ENCODE measurements around the gene NSUN6.
"Not testable (repeated sequence)": the region's sequence is repeated elsewhere in the genome, so short reads cannot be mapped to it uniquely, and the experiment has no call there.

Gene NSUN6

DNA sequence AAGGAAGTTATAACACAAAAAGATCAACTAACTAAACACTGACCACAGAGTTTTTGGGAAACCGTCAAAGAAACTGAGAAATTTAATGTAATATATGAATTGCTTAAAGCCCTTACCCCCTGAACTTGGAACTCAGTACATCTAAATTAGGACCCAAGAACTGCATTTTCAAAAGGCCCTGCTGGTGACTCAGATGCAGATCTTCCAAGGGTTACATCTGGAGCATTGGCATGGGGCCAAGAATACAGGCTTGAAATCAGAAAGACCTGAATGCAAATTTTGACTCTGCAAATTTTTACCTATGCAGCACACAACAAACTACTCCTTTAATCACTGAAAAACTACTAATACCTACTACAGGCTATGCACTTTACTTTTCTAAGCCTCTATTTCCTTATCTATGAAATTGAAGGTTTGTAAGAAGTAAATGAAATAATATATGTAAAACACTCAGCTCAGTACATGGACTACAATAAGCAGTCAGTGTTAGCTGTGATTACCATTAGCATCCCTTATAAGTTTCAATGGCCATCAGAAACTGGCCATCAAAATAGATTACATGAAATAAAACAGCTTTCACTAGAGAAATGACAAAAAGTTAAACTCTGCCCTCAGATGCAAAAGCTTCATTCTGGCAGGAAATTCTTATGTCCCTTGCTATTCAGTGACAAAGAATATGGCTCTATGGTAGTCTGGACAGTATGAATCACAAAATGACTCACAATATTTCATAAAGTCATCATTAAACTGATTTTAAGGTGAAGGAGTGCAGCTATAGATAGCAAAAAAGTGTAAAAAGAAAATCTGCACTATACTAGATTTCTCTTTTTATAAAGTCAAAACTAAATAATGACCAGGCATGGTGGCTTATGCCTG lies 43.6 kb downstream of the NSUN6 start:
- peak; percentile 35 for DNase-seq

DNA sequence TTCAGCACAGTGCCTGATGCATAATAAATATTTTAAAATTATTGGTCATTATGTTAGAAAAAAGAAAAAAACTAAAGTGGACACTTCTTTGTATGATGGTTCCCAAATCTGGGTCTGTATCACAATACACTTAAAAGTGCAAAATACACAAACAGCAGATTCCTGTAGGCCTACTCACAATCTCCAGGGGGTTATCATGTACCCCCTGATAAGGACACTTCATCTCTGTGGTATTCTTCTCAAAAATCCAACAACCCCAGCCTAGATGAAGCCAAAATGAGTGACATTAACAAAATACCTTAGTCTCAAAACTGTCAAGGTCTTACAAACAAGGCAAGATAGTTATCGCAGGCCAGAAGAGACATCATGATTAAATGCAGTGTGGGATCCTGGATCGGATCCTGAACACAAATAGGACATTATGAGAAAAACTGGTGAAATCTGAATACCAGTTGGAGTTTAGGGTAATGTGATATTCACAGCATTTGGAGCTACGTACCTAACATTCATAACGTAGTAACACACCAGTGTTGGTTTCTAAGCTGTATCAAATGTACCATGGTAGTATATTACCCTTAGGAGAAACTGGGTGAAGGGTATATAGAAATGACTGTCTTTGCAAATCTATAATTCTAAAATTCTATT lies 45.2 kb downstream of the NSUN6 start:
- no peak for DNase-seq

DNA sequence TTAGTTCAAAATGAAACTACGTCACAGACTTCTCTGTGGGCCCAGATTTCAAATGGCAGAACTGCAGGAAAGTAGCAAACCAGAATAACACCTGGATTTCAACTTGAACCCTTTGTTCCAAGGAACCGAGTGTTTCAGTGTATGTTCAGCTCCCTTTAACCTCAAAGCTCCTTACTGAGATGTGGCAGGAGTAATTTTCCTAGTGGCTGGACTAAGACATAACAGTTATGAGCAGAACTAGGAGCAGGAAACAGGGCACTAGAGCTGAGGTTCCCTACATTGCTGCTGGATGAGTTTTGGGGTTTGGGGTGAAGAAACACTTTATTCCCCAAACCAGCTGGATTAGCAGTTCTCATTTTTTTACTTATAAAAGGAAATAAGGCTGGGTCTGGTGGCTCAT lies 50.1 kb downstream of the NSUN6 start:
- no peak for DNase-seq

DNA sequence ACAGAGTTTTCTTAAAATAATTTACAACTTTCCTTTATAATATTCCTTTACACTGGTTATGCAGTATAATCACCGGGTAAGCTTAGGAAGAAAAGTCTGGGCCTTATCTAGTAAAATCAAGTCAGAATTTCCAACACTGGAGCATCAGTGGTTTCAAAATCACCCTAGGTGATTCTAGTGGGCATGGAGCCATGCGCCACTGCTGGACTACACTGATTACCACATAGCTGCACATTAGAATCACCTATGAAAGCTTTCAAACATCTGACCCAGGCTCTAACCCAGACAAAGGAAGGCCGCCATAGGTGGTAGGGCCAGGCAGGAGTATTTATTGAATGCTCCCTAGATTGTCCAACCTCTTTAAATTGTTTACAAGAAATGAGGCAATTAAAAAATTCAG lies 52.0 kb downstream of the NSUN6 start:
- no peak for DNase-seq

DNA sequence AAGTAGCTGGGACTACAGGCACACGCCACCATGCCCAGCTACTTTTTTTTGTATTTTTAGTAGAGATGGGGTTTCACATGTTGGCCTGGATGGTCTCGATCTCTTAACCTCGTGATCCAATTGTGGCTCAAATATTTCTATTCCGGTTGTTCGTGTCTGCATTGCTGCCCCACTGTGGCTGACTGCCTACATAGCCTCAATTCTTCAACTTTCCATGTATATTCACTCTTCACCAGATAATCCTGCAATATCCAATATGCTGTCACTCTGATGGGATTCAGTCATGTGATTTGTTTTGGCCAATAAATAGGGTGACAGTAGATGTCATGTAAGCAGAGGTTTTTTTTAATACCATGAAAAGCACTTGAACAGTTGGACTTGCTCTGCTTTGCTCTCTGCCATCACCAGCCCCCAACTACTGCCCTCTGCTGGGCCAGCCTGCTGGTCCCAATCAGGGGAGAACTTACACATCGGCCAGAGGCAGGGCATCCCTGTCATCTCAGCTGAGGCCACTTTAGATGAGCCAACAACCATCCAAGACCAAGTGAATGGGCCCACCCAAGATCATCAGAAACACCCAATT lies 56.7 kb downstream of the NSUN6 start:
- no peak for DNase-seq

GRCh38 chr10:18591141-18591540 lies 60.2 kb downstream of the NSUN6 start:
- DNase-seq, result not testable (repeated sequence)

- DNase-seq, result not testable (repeated sequence)
These were observed 64.8 kb downstream of the NSUN6 start for GRCh38 chr10:18586637-18587036.

DNA sequence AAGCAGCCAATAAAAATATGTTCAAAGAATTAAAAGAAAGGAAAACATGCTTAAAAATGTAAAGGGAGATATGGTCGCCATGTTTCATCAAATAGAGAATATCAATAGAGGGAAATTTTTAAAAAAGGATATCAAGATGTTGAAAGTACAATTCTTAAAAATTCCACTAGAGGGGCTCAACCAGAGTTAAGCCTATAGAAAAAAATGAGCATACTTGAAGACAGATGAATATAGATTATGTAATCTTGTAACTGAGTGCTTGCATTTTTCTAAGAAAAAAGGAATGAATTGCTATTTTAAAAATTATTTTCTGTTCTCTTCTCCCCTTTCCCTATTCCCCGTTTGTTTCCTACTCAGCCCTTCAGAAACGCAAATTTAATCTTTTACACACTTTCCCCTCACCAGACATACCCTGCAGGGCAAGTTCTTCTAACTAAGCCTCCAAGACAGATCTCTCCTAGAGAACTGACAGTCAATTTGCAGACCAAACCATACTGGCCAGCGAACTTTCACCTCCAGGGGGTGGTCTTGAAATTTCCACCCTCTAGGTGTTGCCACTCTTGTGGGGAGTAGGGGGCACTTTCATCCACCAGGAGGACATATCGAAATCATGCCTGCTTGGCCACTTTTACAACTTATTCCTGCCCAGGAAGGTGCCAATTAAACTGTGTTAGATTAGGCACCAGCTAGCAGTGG lies 67.7 kb downstream of the NSUN6 start:
- DNase-seq, result no peak

DNA sequence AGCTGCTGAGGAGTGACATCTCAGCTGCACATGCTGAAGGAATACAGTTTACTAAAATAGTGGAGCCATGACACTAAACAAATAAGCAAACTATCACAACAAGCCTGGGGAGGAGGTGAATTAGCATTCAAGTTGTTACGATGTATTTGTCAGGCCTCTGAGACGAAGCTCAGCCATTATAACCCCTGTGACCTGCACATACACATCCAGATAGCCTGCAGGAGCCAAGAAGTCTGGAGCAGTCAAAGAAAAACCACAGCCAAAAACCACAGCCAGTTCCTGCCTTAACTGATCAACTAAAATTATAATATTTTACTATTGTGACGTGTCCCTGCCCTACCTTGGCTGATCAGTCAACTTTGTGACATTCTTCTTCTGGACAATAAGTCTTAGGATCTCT lies 68.6 kb downstream of the NSUN6 start:
- no peak for DNase-seq

DNA sequence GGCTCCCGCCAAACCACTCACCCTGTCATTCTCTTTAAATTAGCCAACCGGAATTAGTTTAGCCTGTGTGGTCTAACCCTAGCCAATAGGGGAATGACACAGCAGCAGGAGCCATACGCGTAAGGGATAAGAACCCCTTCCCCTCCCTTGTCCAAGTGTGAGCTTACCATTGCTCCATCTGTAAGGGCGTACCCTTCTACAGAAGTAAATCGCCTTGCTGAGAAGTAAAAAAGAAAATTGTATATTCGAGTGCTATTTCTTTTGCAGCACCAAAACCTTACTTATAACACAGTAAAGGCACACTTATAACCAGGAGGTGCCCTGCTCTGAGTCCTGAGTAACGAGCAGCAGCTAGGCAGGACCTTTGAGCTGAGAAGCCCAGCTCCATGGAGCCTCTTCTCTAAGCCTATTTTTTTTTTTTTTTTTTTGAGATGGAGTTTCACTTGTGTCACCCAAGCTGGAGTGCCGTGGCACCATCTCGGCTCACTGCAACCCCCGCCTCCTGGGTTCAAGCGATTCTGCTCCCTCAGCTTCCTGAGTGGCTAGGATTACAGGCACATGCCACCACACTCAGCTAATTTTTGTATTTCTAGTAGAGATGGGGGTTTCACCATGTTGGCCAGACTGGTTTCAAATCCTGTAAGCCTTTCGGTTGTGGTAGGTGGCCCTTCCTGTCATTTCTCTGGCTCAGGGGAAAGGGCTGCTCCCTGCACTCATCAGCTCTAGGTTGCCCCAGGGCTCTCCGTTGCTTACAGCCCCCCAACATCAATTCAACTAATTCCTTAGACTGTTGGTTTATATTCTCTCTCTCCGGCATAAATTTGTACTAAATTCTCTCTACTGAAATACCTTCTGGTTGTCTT lies 73.3 kb downstream of the NSUN6 start:
- DNase-seq, result no peak

DNA sequence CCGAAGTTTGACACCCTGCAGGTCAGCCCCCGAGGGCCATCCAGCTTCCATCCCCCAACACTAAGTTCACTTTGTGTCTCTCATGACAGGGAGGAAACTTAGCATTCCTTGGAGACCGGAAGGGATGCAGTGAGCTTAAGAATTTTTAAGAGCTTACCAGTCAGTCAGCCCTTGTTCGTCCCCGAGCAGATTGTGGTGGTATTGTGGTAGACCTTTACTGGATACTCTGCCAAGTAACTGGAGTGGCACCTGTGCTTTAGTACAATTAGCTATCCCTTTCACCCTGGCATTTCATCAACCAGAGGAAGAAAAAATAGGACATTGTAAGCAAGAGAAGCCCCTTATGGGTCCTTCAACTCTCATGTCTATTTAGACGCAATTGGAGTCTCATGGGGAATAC lies 74.8 kb downstream of the NSUN6 start:
- no peak for DNase-seq

DNA sequence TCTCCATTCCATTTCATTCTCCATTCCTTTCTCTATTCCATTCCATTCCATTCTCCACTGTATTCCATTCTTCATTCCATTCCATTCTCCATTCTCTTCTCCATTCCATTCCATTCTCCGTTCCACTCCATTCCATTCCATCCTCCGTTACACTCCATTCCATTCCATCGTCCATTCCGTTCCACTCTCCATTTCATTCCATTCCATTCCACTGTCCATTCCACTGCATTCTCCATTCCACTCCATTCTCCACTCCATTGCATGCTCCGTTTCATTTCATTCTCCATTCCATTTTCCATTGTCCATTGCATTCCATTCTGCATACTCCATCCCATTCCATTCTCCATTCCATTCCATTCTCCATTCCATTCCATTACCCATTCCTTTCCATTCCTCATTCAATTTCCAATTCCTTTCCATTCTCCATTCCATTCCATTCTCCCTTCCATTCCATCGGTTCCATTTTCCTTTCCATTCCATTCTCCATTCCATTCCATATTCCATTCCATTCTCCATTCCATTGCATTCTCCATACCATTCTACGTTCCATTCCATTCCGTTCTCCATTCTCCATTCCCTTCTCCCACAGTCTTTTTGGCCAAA lies 78.3 kb downstream of the NSUN6 start:
- no peak for DNase-seq

DNA sequence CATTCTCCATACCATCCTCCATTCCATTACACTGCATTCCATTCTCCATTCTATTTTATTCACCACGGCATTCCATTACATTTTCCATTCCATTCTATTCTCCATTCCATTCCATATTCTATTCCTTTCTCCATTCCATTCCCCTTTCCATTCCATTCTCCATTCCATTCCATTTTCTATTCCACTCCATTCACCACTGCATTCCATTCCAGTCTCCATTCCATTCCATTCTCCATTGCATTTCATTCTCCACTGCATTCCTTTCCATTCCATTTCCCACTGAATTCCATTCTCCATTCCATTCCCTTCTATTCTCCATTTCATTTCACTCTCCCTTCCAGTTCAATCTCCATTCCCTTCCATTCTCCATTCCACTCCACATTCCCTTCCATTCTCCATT lies 79.6 kb downstream of the NSUN6 start:
- no peak for DNase-seq

DNA sequence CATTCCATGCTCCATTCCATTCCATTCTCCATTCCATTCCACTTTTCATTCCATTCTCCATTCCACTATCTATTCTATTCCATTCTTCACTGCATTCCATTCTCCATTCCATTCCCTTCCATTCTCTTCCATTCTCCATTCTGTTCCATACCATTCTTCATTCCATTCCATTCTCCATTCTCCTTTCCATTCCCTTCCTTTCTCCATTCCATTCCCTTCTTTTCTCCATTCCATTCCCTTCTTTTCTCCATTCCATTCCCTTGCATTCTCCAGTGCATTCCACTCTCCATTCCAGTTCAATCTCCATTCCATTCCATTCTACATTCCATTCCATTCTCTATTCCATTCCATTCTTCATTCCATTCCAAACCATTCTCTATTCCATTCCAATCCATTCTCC lies 80.3 kb downstream of the NSUN6 start:
- no peak for DNase-seq

GRCh38 chr10:18570386-18570785 lies 81.0 kb downstream of the NSUN6 start:
- not testable (repeated sequence) for DNase-seq

DNA sequence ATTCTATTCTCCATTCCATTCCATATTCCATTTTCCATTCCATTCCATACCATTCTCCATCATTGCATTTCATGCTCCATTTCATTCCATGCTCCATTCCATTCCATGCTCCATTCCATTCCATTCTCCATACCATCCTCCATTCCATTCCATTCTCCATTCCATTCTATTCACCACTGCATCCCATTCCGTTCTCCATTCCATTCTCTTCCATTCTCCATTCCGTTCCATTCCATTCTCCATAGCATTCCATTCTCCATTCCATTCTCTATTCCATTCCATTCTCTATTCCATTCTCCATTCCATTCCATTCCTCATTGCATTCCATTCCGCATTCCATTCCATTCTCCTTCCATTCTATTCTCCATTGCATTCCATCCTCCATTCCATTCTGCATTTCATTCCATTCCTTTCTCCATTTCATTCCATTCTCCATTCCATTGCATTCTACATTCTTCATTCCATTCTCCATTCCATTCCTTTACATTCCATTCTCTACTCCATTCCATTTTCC lies 84.0 kb downstream of the NSUN6 start:
- no peak for DNase-seq

DNA sequence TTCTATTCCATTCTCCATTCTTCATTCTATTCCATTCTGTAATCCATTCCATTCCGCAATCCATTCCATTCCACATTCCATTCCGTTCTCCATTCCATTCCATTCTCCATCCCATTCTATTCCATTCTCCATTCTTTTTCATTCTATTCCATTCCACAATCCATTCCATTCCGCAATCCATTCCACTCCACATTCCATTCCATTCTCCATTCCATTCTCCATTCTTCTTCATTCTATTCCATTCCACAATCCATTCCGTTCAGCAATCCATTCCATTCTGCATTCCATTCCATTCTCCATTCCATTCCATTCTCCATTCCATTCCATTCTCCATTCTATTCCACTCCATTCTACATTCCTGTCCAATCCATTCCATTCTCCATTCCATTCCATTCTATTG lies 85.2 kb downstream of the NSUN6 start:
- no peak for DNase-seq

- no peak for DNase-seq
These were observed 86.4 kb downstream of the NSUN6 start for GRCh38 chr10:18565006-18565405.

DNA sequence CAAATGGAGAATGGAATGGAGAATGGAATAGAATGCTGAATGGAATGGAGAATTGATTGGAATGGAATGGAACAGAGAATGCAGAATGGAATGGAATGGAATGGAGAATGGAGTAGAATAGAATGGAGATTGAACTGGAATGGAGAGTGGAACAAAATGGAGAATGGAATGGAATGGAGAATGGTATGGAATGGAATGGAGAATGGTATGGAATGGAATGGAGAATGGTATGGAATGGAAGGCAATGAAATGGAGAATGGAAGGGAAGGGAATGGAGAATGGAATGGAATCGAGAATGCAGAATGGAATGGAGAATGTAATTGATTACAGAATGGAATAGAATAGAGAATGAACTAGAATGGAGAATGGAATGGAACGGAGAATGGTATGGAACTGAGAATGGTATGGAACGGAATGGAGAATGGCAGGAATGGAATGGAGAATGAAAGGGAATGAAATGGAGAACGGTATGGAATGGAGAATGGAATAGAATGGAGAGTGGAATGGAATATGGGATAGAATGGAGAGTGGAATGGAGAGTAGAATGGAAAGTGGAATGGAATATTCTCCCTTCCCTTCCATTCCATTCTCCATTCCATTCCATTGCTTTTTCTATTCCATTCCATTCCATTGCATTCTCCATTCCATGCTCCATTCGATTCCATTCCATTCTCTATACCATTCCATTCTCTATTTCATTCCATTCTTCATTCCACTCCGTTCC lies 88.2 kb downstream of the NSUN6 start:
- DNase-seq, result no peak

GRCh38 chr10:18561861-18562551 lies 89.4 kb downstream of the NSUN6 start:
- DNase-seq, result no peak

DNA sequence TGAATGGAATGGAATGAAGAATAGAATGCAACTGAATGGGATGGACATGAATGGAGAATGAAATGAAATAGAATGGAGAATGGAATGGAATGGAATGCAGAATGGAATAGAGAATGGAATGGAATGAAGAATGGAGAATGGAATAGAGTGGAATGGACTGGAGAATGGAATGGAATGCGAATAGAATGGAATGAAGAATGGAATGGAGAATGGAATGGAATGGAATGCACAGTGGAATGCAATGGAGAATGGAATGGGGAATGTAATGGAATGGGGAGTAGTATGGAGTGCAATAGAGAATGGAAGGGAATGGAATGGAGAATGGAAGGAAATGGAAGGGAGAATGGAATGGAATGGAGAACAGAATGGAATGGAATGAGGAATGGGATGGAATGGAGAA lies 93.4 kb downstream of the NSUN6 start:
- DNase-seq, result no peak

All from NCI-H510A (cell line).